CD14-positive monocyte (primary cell): Measurements from ENCODE around the gene FIP1L1. TPM values are rescaled to one million over a fixed set of nuclear protein-coding genes. Genes with fewer than 3 reads are reported as not detected.

ENCODE experiments used
- DNase-seq, 3 donors: peaks; one replicate each; pipeline ENCODE4 v3.0.0-alpha.2; 2011 to 2022
- H2AFZ ChIP-seq: 2 replicates; pipeline ENCODE4 v1.6.0; 2012; ENCODE audit warnings: mild to moderate bottlenecking, low read depth, low read length, inconsistent platforms; ENCODE audit not compliant: insufficient read depth, poor library complexity, severe bottlenecking
- H3K27ac ChIP-seq, 2 donors: 1 replicate in 1 of 2; 2 replicates in 1 of 2; pipeline ENCODE4 v1.5.1; 2012 to 2013; ENCODE audit warnings: low read length in 2 of 2, control low read depth in 1 of 2, inconsistent platforms in 1 of 2, low read depth in 1 of 2, mild to moderate bottlenecking in 1 of 2
- H3K27me3 ChIP-seq, 2 donors: one replicate each; pipeline versions ENCODE4 v1.6.0 to v1.6.1; 2011 to 2013; ENCODE audit warnings: low read length in 2 of 2; ENCODE audit not compliant: control insufficient read depth in 2 of 2, insufficient read depth in 2 of 2
- H3K36me3 ChIP-seq, 2 donors: replicated peaks in 1 of 2; 1 replicate in 1 of 2; 2 replicates in 1 of 2; pipeline versions ENCODE4 v1.5.1 to v1.6.1; 2012 to 2013; ENCODE audit warnings: low read length in 2 of 2, control low read depth in 1 of 2, inconsistent platforms in 1 of 2, mild to moderate bottlenecking in 1 of 2; ENCODE audit not compliant: insufficient read depth in 2 of 2, control insufficient read depth in 1 of 2
- H3K4me1 ChIP-seq, 2 donors: 1 replicate in 1 of 2; 2 replicates in 1 of 2; pipeline versions ENCODE4 v1.5.1 to v1.6.1; 2012 to 2013; ENCODE audit warnings: low read length in 2 of 2, control low read depth in 1 of 2, inconsistent platforms in 1 of 2, mild to moderate bottlenecking in 1 of 2, moderate library complexity in 1 of 2; ENCODE audit not compliant: insufficient read depth in 2 of 2, control insufficient read depth in 1 of 2
- H3K4me2 ChIP-seq: replicated peaks from 2 replicates; pipeline ENCODE3; 2012; ENCODE audit warnings: low read length, moderate library complexity, mild to moderate bottlenecking; ENCODE audit not compliant: poor library complexity, severe bottlenecking; ENCODE audit errors: extremely low read depth
- H3K4me3 ChIP-seq, 3 experiments: fragments of 200-600 bp in 1 of 3; sonication (generic) in 1 of 3; replicated peaks in 1 of 3; 1 replicate in 2 of 3; 2 replicates in 1 of 3; pipeline ENCODE4 v1.5.1; 2011 to 2013; ENCODE audit warnings: low read length in 3 of 3, mild to moderate bottlenecking in 3 of 3, control low read depth in 2 of 3, low read depth in 2 of 3, inconsistent platforms in 1 of 3, moderate library complexity in 1 of 3
- H3K79me2 ChIP-seq: 2 replicates; pipeline ENCODE4 v1.6.0; 2012; ENCODE audit warnings: mild to moderate bottlenecking, control low read depth, inconsistent platforms, low read length, moderate library complexity; ENCODE audit not compliant: insufficient read depth
- H3K9ac ChIP-seq: 2 replicates; pipeline ENCODE4 v1.6.0; 2017; ENCODE audit warnings: low read length, mild to moderate bottlenecking; ENCODE audit not compliant: insufficient read depth, poor library complexity, severe bottlenecking
- H3K9me3 ChIP-seq, 2 donors: replicated peaks in 1 of 2; 1 replicate in 1 of 2; 2 replicates in 1 of 2; pipeline versions ENCODE4 v1.5.1 to v1.6.1; 2012 to 2013; ENCODE audit warnings: low read length in 2 of 2, control low read depth in 1 of 2; ENCODE audit not compliant: control insufficient read depth in 1 of 2, insufficient read depth in 1 of 2
- H4K20me1 ChIP-seq: 2 replicates; pipeline ENCODE4 v1.6.0; 2012; ENCODE audit warnings: mild to moderate bottlenecking, low read length, control low read depth, moderate library complexity; ENCODE audit not compliant: insufficient read depth
- H3K27ac Mint-ChIP-seq, 7 donors: one replicate each; pipeline ENCODE4 v1.8.0; 2020; ENCODE audit warnings: mild to moderate bottlenecking in 7 of 7, mixed read lengths in 7 of 7, moderate library complexity in 6 of 7, inconsistent platforms in 2 of 7
- H3K27me3 Mint-ChIP-seq, 3 donors: one replicate each; pipeline ENCODE4 v1.8.0; 2021 to 2022; ENCODE audit warnings: low read depth in 3 of 3, mild to moderate bottlenecking in 3 of 3, mixed read lengths in 3 of 3, moderate library complexity in 3 of 3, inconsistent platforms in 1 of 3
- H3K36me3 Mint-ChIP-seq, 2 donors: one replicate each; pipeline ENCODE4 v1.8.0; 2020; ENCODE audit warnings: mixed read lengths in 2 of 2, inconsistent platforms in 1 of 2, mild to moderate bottlenecking in 1 of 2
- H3K4me1 Mint-ChIP-seq: one replicate; pipeline ENCODE4 v1.8.0; 2020; ENCODE audit warnings: mild to moderate bottlenecking, mixed read lengths
- H3K4me3 Mint-ChIP-seq, 2 donors: one replicate each; pipeline ENCODE4 v1.8.0; 2020; ENCODE audit warnings: mild to moderate bottlenecking in 2 of 2, mixed read lengths in 2 of 2, moderate library complexity in 1 of 2
- H3K9me3 Mint-ChIP-seq, 7 donors: one replicate each; pipeline ENCODE4 v1.8.0; 2020 to 2022; ENCODE audit warnings: mixed read lengths in 7 of 7, mild to moderate bottlenecking in 6 of 7, moderate library complexity in 6 of 7, inconsistent platforms in 2 of 7
- CTCF ChIP-seq: fragments of 200-600 bp; IDR thresholded peaks from one replicate; pipeline ENCODE4 v1.8.0; 2022; ENCODE audit warnings: antibody characterized with exemption, mild to moderate bottlenecking
- WGBS: methylation state at CpG from one replicate; pipeline ENCODE4 v1.1.5; 2013; ENCODE audit warnings: missing lambda C conversion rate; ENCODE audit not compliant: insufficient coverage; 5-methylcytosine and 5-hydroxymethylcytosine counted together
- intact Hi-C, 2 donors: fragments of 100-400 bp; cut with micrococcal nuclease; formaldehyde crosslinking; loops; one replicate each; pipeline versions ENCODE4 v1.15.0 to v1.15.1; 2023
- polyA plus RNA-seq, 3 donors: library from polyadenylated mRNA; depleted of rRNA in 1 of 3; unstranded in 2 of 3; stranded (reverse) in 1 of 3; fragments of 300-500 nt in 2 of 3; fragments of >200 nt in 1 of 3; fragmentation: Illumina TruSeq in 2 of 3; gene quantifications; 1 replicate in 2 of 3; 2 replicates in 1 of 3; pipeline ENCODE4 v1.2.3, GENCODE V29; 2012 to 2021

The FIP1L1 gene
- polyA plus RNA-seq, 3 donors: 14.5 to 36.9 (median 25.4) TPM

- Mint-ChIP-seq H3K9me3 (peaks cover 5 to 17% (median 8%) of the 10 kb centered on the region in 7 donors), H3K4me3 (no peak overlapping the region), H3K4me1 (no peaks in the 10 kb centered on the region), H3K27me3 (peaks cover 0 to 1% (median 0%) of the 10 kb centered on the region in 3 donors), H3K27ac (no peak overlapping the region), H3K36me3 (peaks cover 56 to 62% of the 10 kb centered on the region in 2 donors)
- peaks cover 29 to 60% of the 10 kb centered on the region in 2 donors for H3K36me3 ChIP-seq
- H3K79me2 ChIP-seq: no peaks in the 10 kb centered on the region
- WGBS: no CpG with 5 or more reads among the region's 1 CpG
- H4K20me1 ChIP-seq: no peaks in the 10 kb centered on the region
- H3K27me3 ChIP-seq: no peaks in the 10 kb centered on the region
- no peak overlapping the region for H2AFZ ChIP-seq
- no peak overlapping the region for H3K4me2 ChIP-seq
- no peaks in the 10 kb centered on the region for H3K4me1 ChIP-seq
- intact Hi-C loops: no loop called here
- H3K9ac ChIP-seq: no peak overlapping the region
- no peak overlapping the region for H3K27ac ChIP-seq
- H3K4me3 ChIP-seq: no peak overlapping the region
- DNase-seq: no peak
- TF ChIP-seq CTCF: no peak
- H3K9me3 ChIP-seq: no peaks in the 10 kb centered on the region
Measured at GRCh38 chr4:53348046-53348445, 29.4 kb upstream of the FIP1L1 start.

- no peak overlapping the region for H3K27ac Mint-ChIP-seq
Measured at GRCh38 chr4:53349091-53349491, 28.4 kb upstream of the FIP1L1 start.

More at GRCh38 chr4:53349091-53349491, 28.4 kb upstream of the FIP1L1 start:
- no peak for TF ChIP-seq CTCF
- H3K27me3 Mint-ChIP-seq: no peaks in the 10 kb centered on the region
- no peak overlapping the region for H3K9ac ChIP-seq
- H3K79me2 ChIP-seq: no peaks in the 10 kb centered on the region
- H3K4me2 ChIP-seq: no peak overlapping the region
- no peak overlapping the region for H2AFZ ChIP-seq
- no peaks in the 10 kb centered on the region for H4K20me1 ChIP-seq
- H3K36me3 ChIP-seq: peaks cover 33 to 66% of the 10 kb centered on the region in 2 donors
- no peak for DNase-seq
- peaks cover 58 to 61% of the 10 kb centered on the region in 2 donors for H3K36me3 Mint-ChIP-seq
- H3K9me3 ChIP-seq: peaks cover 0 to 3% of the 10 kb centered on the region in 2 donors
- no peak overlapping the region for H3K4me3 Mint-ChIP-seq
- H3K4me1 ChIP-seq: no peaks in the 10 kb centered on the region
- no peak overlapping the region for H3K4me3 ChIP-seq
- WGBS: 95% methylated on average over 4 of the region's 4 CpGs
- intact Hi-C loops: no loop called here
- peaks cover 0 to 12% (median 8%) of the 10 kb centered on the region in 7 donors for H3K9me3 Mint-ChIP-seq
- no peak overlapping the region for H3K27ac ChIP-seq
- H3K4me1 Mint-ChIP-seq: no peaks in the 10 kb centered on the region
- no peaks in the 10 kb centered on the region for H3K27me3 ChIP-seq
